IMR-90 (cell line): Measurements from ENCODE around the gene STIM1. TPM values are rescaled to one million over a fixed set of nuclear protein-coding genes. Genes with fewer than 3 reads are reported as not detected.

Source experiments
- ATAC-seq: fragments of 200-7000 bp; cut with Tn5 transposase; 2 replicates; pipeline ENCODE4 v1.9.1; 2020; ENCODE audit warnings: low read depth, mild to moderate bottlenecking, moderate library complexity
- BruUV-seq: library from RNA; stranded (reverse); fragments of 400-500 nt; replicated peaks from 2 replicates; lab custom pipeline; 2021; lab: Mats Ljungman, UMichigan
- CTCF ChIA-PET: fragments of 300-600 bp; formaldehyde crosslinking; extraction: SDS; loops from one replicate; lab custom pipeline; 2021; ENCODE audit warnings: antibody characterized with exemption; lab: Yijun Ruan, JAX
- POLR2A ChIA-PET: fragments of 300-600 bp; sonication (Branson Sonifier 250); formaldehyde crosslinking; loops from one replicate; lab custom pipeline; 2022; ENCODE audit warnings: antibody characterized with exemption; ENCODE audit not compliant: unreplicated experiment; lab: Charles Lee
- DNase-seq: peaks from one replicate; pipeline ENCODE4 v3.0.0; 2013
- H2AFZ ChIP-seq: replicated peaks from 2 replicates; pipeline ENCODE3; 2013; ENCODE audit warnings: low read length, mild to moderate bottlenecking; ENCODE audit not compliant: poor library complexity
- H2AK5ac ChIP-seq: 2 replicates; pipeline ENCODE4 v1.6.1; 2013; ENCODE audit warnings: low read depth, low read length, inconsistent platforms
- H2AK9ac ChIP-seq: replicated peaks from 2 replicates; pipeline ENCODE3; 2013; ENCODE audit warnings: mild to moderate bottlenecking, low read depth, low read length, moderate library complexity; ENCODE audit not compliant: poor library complexity
- H2BK120ac ChIP-seq: 2 replicates; pipeline ENCODE4 v1.6.1; 2013; ENCODE audit warnings: low read depth, low read length, inconsistent platforms
- H2BK15ac ChIP-seq: 3 replicates; pipeline ENCODE4 v1.6.1; 2013; ENCODE audit warnings: low read depth, low read length, inconsistent platforms
- H2BK20ac ChIP-seq: 2 replicates; pipeline ENCODE4 v1.6.1; 2013; ENCODE audit warnings: low read depth, mild to moderate bottlenecking, inconsistent platforms, low read length, moderate library complexity
- H2BK5ac ChIP-seq: 2 replicates; pipeline ENCODE4 v1.6.1; 2013; ENCODE audit warnings: mild to moderate bottlenecking, low read depth, low read length, inconsistent platforms; ENCODE audit not compliant: poor library complexity, severe bottlenecking
- H3K14ac ChIP-seq: replicated peaks from 2 replicates; pipeline ENCODE4 v1.6.1; 2013; ENCODE audit warnings: low read depth, low read length, inconsistent platforms
- H3K18ac ChIP-seq: 2 replicates; pipeline ENCODE4 v1.6.1; 2013; ENCODE audit warnings: low read depth, low read length, control low read depth
- H3K23ac ChIP-seq: 2 replicates; pipeline ENCODE4 v1.6.1; 2013; ENCODE audit warnings: low read depth, low read length, inconsistent platforms
- H3K27ac ChIP-seq: 2 replicates; pipeline ENCODE4 v1.5.1; 2013; ENCODE audit warnings: mild to moderate bottlenecking, control low read depth, low read length; ENCODE audit not compliant: insufficient read depth
- H3K27me3 ChIP-seq: 2 replicates; pipeline ENCODE4 v1.6.1; 2013; ENCODE audit warnings: low read length; ENCODE audit not compliant: control insufficient read depth, insufficient read depth
- H3K36me3 ChIP-seq: 2 replicates; pipeline ENCODE4 v1.6.1; 2013; ENCODE audit warnings: low read length, mixed read lengths; ENCODE audit not compliant: control insufficient read depth, insufficient read depth
- H3K4ac ChIP-seq: 2 replicates; pipeline ENCODE4 v1.6.1; 2013; ENCODE audit warnings: low read depth, low read length, inconsistent platforms
- H3K4me1 ChIP-seq: 2 replicates; pipeline ENCODE4 v1.6.1; 2013; ENCODE audit warnings: low read length, mixed read lengths; ENCODE audit not compliant: control insufficient read depth, insufficient read depth
- H3K4me2 ChIP-seq: 2 replicates; pipeline ENCODE4 v1.6.1; 2013; ENCODE audit warnings: low read depth, mild to moderate bottlenecking, control low read depth, low read length, moderate library complexity
- H3K4me3 ChIP-seq: 2 replicates; pipeline ENCODE4 v1.5.1; 2013; ENCODE audit warnings: low read depth, mild to moderate bottlenecking, control low read depth, low read length, moderate library complexity; ENCODE audit not compliant: insufficient read depth
- H3K56ac ChIP-seq: 2 replicates; pipeline ENCODE4 v1.6.1; 2013; ENCODE audit warnings: low read length, inconsistent platforms; ENCODE audit not compliant: insufficient read depth; ENCODE audit errors: extremely low read depth
- H3K79me1 ChIP-seq, 2 experiments: 2 replicates each; pipeline ENCODE4 v1.6.1; 2013; ENCODE audit warnings: low read length in 2 of 2, inconsistent platforms in 1 of 2, low read depth in 1 of 2
- H3K9ac ChIP-seq: 2 replicates; pipeline ENCODE4 v1.6.1; 2013; ENCODE audit warnings: low read depth, low read length, control low read depth
- H3K9me1 ChIP-seq: 2 replicates; pipeline ENCODE4 v1.6.1; 2013; ENCODE audit warnings: low read length, inconsistent platforms; ENCODE audit not compliant: insufficient read depth
- H3K9me3 ChIP-seq: 2 replicates; pipeline ENCODE4 v1.6.1; 2013; ENCODE audit warnings: low read length; ENCODE audit not compliant: control insufficient read depth, insufficient read depth
- H4K20me1 ChIP-seq: 2 replicates; pipeline ENCODE4 v1.6.1; 2013; ENCODE audit warnings: low read length, inconsistent platforms; ENCODE audit not compliant: insufficient read depth
- H4K5ac ChIP-seq: 2 replicates; pipeline ENCODE4 v1.6.1; 2013; ENCODE audit warnings: mild to moderate bottlenecking, low read depth, low read length, control low read depth
- H4K8ac ChIP-seq, 2 experiments: 2 replicates each; pipeline ENCODE4 v1.6.1; 2013; ENCODE audit warnings: low read depth in 2 of 2, low read length in 2 of 2, control low read depth in 1 of 2, inconsistent platforms in 1 of 2
- H4K91ac ChIP-seq: 2 replicates; pipeline ENCODE4 v1.6.1; 2013; ENCODE audit warnings: low read depth, low read length, inconsistent platforms; ENCODE audit not compliant: insufficient read depth
- BHLHE40 ChIP-seq: fragments of 150-350 bp; IDR thresholded peaks from 2 replicates; pipeline ENCODE4 v1.6.1; 2016; ENCODE audit warnings: mild to moderate bottlenecking, low read depth, low read length
- CHD1 ChIP-seq: IDR thresholded peaks from 2 replicates; pipeline ENCODE4 v1.6.1; 2012; ENCODE audit warnings: low read depth, low read length, improper control_type of control experiment
- FOS ChIP-seq: fragments of 150-350 bp; IDR thresholded peaks from 2 replicates; pipeline ENCODE4 v1.6.1; 2016; ENCODE audit warnings: low read depth, low read length
- NFE2L2 ChIP-seq: fragments of 150-350 bp; IDR thresholded peaks from 2 replicates; pipeline ENCODE4 v1.6.1; 2016; ENCODE audit warnings: low read depth, mild to moderate bottlenecking, low read length
- RAD21 ChIP-seq: IDR thresholded peaks from 2 replicates; pipeline ENCODE4 v1.6.1; 2012; ENCODE audit warnings: low read length, improper control_type of control experiment
- RCOR1 ChIP-seq: IDR thresholded peaks from 2 replicates; pipeline ENCODE4 v1.6.1; 2012; ENCODE audit warnings: mild to moderate bottlenecking, low read length, improper control_type of control experiment; ENCODE audit not compliant: insufficient replicate concordance
- SMC3 ChIP-seq: fragments of 150-350 bp; IDR thresholded peaks from 2 replicates; pipeline ENCODE4 v1.6.1; 2016; ENCODE audit warnings: low read depth, mild to moderate bottlenecking, antibody characterized with exemption, low read length, moderate library complexity
- dilution Hi-C: fragments of 300-500 bp; cut with HindIII; formaldehyde crosslinking; loops from one replicate; pipeline ENCODE4 v1.14.3; 2018; ENCODE audit warnings: low sequenced_read_pairs; ENCODE audit not compliant: unreplicated experiment
- in situ Hi-C: fragments of 300-500 bp; cut with MboI; formaldehyde crosslinking; loops from 3 replicates; pipeline ENCODE4 v1.14.3; 2019; ENCODE audit warnings: low sequenced_read_pairs, inconsistent platforms, mixed read lengths
- intact Hi-C: fragments of 100-400 bp; cut with micrococcal nuclease; formaldehyde crosslinking; loops from 2 replicates; pipeline ENCODE4 v1.10.0; 2022
- polyA plus RNA-seq, 3 experiments: library from polyadenylated mRNA; depleted of rRNA; stranded (reverse); fragments of >200 nt; gene quantifications; 2 replicates each; pipeline ENCODE4 v1.2.3, GENCODE V29; 2012; ENCODE audit warnings: low replicate concordance in 1 of 3
- total RNA-seq: library from RNA; depleted of rRNA; stranded (reverse); fragments of >200 nt; gene quantifications from 2 replicates; pipeline ENCODE4 v1.2.3, GENCODE V29; 2012
- TF ChIP-seq, protein P1 (sequence below): fragments of 150-350 bp; IDR thresholded peaks from 2 replicates; pipeline ENCODE4 v1.6.1; 2016; ENCODE audit warnings: low read depth, mild to moderate bottlenecking, low read length, moderate library complexity, borderline replicate concordance

Gene STIM1
- total and polyA plus RNA-seq, 2 of the 4 experiments (the other 2 are of a cell fraction): 17.9 to 23.0 TPM

DNA sequence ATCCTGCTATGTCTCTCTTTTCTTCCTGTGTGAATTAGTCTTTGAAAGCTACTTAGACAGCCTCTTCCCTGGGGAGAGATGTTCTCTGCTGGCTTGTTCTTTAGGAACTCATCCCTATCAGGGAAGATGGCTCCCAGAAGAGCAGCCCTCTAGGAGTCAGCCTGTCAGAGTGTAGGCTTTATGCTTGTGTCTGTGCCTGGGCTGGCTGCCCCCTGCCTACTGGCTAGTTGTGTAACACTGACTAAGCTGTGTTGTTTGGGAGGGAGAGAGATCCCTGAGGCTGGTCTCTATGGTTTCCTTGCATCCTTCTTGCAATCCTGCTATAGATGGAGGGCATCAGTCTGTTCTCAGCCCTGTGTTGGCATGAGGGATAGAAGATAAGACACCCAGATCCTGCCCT is 112.2 kb downstream of the STIM1 start:
- Histone ChIP-seq H3K9me3 (no peaks in the 10 kb centered on the region), H3K4me3 (no peak overlapping the region), H2BK120ac (no peak overlapping the region), H3K27me3 (no peaks in the 10 kb centered on the region), H2AK5ac (no peak overlapping the region), H3K79me1 (peaks cover 0 to 5% of the 10 kb centered on the region in 2 experiments; a peak in 2 of 4 replicates), H3K4me1 (no peaks in the 10 kb centered on the region), H2BK15ac (no peak overlapping the region), H2BK20ac (no peak overlapping the region), H4K8ac (no peak overlapping the region), H3K27ac (no peak overlapping the region), H3K9me1 (no peaks in the 10 kb centered on the region), H3K4ac (no peak overlapping the region), H4K91ac (no peak overlapping the region), H3K36me3 (no peaks in the 10 kb centered on the region), H2BK5ac (no peak overlapping the region), H4K5ac (no peak overlapping the region), H2AFZ (no peak overlapping the region), H2AK9ac (no peak overlapping the region), H3K18ac (no peak overlapping the region), H3K4me2 (no peak overlapping the region), H3K56ac (no peak overlapping the region), H4K20me1 (no peaks in the 10 kb centered on the region), H3K9ac (no peak overlapping the region), H3K23ac (no peak overlapping the region), H3K14ac (no peak overlapping the region)
- ChIA-PET POLR2A (no interaction called here), CTCF (interaction anchor here (1.4 kb wide), 1 partner anchor 113 kb away, joined by 3 read pairs; the partner anchor contains the start of gene STIM1)
- intact Hi-C loops (no loop called here), dilution Hi-C loops (no loop called here), in situ Hi-C loops (no loop called here)
- no TSS peak for BruUV-seq
- TF ChIP-seq RCOR1: no peak
- no peak for TF ChIP-seq RAD21
- no peak for TF ChIP-seq NFE2L2
- no peak for TF ChIP-seq BHLHE40
- TF ChIP-seq FOS: no peak
- TF ChIP-seq SMC3: no peak
- TF ChIP-seq, protein P1, sequence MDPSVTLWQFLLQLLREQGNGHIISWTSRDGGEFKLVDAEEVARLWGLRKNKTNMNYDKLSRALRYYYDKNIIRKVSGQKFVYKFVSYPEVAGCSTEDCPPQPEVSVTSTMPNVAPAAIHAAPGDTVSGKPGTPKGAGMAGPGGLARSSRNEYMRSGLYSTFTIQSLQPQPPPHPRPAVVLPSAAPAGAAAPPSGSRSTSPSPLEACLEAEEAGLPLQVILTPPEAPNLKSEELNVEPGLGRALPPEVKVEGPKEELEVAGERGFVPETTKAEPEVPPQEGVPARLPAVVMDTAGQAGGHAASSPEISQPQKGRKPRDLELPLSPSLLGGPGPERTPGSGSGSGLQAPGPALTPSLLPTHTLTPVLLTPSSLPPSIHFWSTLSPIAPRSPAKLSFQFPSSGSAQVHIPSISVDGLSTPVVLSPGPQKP: no peak
- TF ChIP-seq CHD1: no peak
- DNase-seq: no peak
- ATAC-seq: peak; percentile 42
